ENCODE measurements around the gene ADCY1. TPM values are rescaled to one million over a fixed set of nuclear protein-coding genes. Genes with fewer than 3 reads are reported as not detected.

ADCY1 gene
- polyA plus RNA-seq, 1 donor (not counting 4 experiments of a cell fraction or from before 2014, with no cell fraction given) = 0.54 TPM

- H3K79me2 ChIP-seq (ENCODE audit: control insufficient read depth, insufficient read depth, low read length) = no peaks in the 10 kb centered on the region
- dilution Hi-C loops (cut with MboI; ENCODE audit: extremely low pct_ligation_motif_present, low sequenced_read_pairs) = no loop called here
- no peak for TF ChIP-seq EZH2 (IDR thresholded peaks at IDR 0.05; ENCODE audit: low read length)
- TF ChIP-seq CTCF (optimal IDR thresholded peaks at IDR 0.05 in 1 of 3, IDR thresholded peaks at IDR 0.05 in 1 of 3, conservative IDR thresholded peaks at IDR 0.05 in 1 of 3; ENCODE audit: extremely low read depth in 1 of 3, insufficient read depth in 2 of 3, low read length in 3 of 3) = no peak
- H3K9ac ChIP-seq (ENCODE audit: control insufficient read depth, extremely low read depth, insufficient read depth, low read length) = no peak overlapping the region
- DNase-seq (ENCODE audit: low read depth, low spot score) (no peak), FAIRE-seq (no peak)
- no peak overlapping the region for H3K27ac ChIP-seq (ENCODE audit: control insufficient read depth, insufficient read depth, low read length)
- no peaks in the 10 kb centered on the region for H3K9me1 ChIP-seq (ENCODE audit: control insufficient read depth, extremely low read depth, insufficient read depth, low read length)
- no peaks in the 10 kb centered on the region for H4K20me1 ChIP-seq (ENCODE audit: control insufficient read depth, extremely low read depth, insufficient read depth, low read length)
- no peak overlapping the region for H3K4me3 ChIP-seq (ENCODE audit: control insufficient read depth in 2 of 3, extremely low read depth in 1 of 3, insufficient read depth in 2 of 3, low read depth in 1 of 3, low read length in 3 of 3)
- no peak overlapping the region for H2AFZ ChIP-seq (ENCODE audit: control insufficient read depth, low read length)
- no peaks in the 10 kb centered on the region for H3K4me1 ChIP-seq (ENCODE audit: control insufficient read depth, extremely low read depth, insufficient read depth, low read length)
- H3K4me2 ChIP-seq (ENCODE audit: control insufficient read depth, extremely low read depth, insufficient read depth, low read depth, low read length) = no peak overlapping the region
- no peaks in the 10 kb centered on the region for H3K9me3 ChIP-seq (ENCODE audit: control insufficient read depth, low read depth, low read length)
- H3K36me3 ChIP-seq (ENCODE audit: control insufficient read depth in 2 of 2, extremely low read depth in 1 of 2, insufficient read depth in 2 of 2, low read length in 2 of 2) = no peaks in the 10 kb centered on the region
- peaks cover 11% of the 10 kb centered on the region for H3K27me3 ChIP-seq (ENCODE audit: control insufficient read depth, extremely low read depth, insufficient read depth, low read length)
Measured at GRCh38 chr7:45703373-45703821, 129.2 kb downstream of the ADCY1 start.

- Histone ChIP-seq H3K4me2 (ENCODE audit: control insufficient read depth, extremely low read depth, insufficient read depth, low read depth, low read length) (no peak overlapping the region), H3K36me3 (ENCODE audit: control insufficient read depth in 2 of 2, extremely low read depth in 1 of 2, insufficient read depth in 2 of 2, low read length in 2 of 2) (no peaks in the 10 kb centered on the region), H3K4me3 (ENCODE audit: control insufficient read depth in 2 of 3, extremely low read depth in 1 of 3, insufficient read depth in 2 of 3, low read depth in 1 of 3, low read length in 3 of 3) (no peak overlapping the region), H3K9ac (ENCODE audit: control insufficient read depth, extremely low read depth, insufficient read depth, low read length) (no peak overlapping the region), H3K79me2 (ENCODE audit: control insufficient read depth, insufficient read depth, low read length) (no peaks in the 10 kb centered on the region), H3K4me1 (ENCODE audit: control insufficient read depth, extremely low read depth, insufficient read depth, low read length) (no peaks in the 10 kb centered on the region), H3K27me3 (ENCODE audit: control insufficient read depth, extremely low read depth, insufficient read depth, low read length) (peaks cover 11% of the 10 kb centered on the region), H3K27ac (ENCODE audit: control insufficient read depth, insufficient read depth, low read length) (no peak overlapping the region), H3K9me1 (ENCODE audit: control insufficient read depth, extremely low read depth, insufficient read depth, low read length) (no peaks in the 10 kb centered on the region), H4K20me1 (ENCODE audit: control insufficient read depth, extremely low read depth, insufficient read depth, low read length) (no peaks in the 10 kb centered on the region), H2AFZ (ENCODE audit: control insufficient read depth, low read length) (no peak overlapping the region), H3K9me3 (ENCODE audit: control insufficient read depth, low read depth, low read length) (no peaks in the 10 kb centered on the region)
- TF ChIP-seq CTCF (optimal IDR thresholded peaks at IDR 0.05 in 1 of 3, IDR thresholded peaks at IDR 0.05 in 1 of 3, conservative IDR thresholded peaks at IDR 0.05 in 1 of 3; ENCODE audit: extremely low read depth in 1 of 3, insufficient read depth in 2 of 3, low read length in 3 of 3) (no peak), EZH2 (IDR thresholded peaks at IDR 0.05; ENCODE audit: low read length) (no peak)
- dilution Hi-C loops (cut with MboI; ENCODE audit: extremely low pct_ligation_motif_present, low sequenced_read_pairs) = no loop called here
- FAIRE-seq (no peak), DNase-seq (ENCODE audit: low read depth, low spot score) (no peak)
Measured at GRCh38 chr7:45703911-45704682, 129.9 kb downstream of the ADCY1 start.
